SK-N-MC (cell line): ENCODE results near the gene PFDN4.

Experiments used
- DNase-seq: peaks from one replicate; pipeline ENCODE4 v3.0.0-alpha.2; 2011; ENCODE audit warnings: low read depth, low spot score
- H3K27ac ChIP-seq: fragments of 200-600 bp; sonication (generic); 2 replicates; pipeline ENCODE4 v1.5.1; 2016; ENCODE audit warnings: mixed run types
- H3K36me3 ChIP-seq: fragments of 200-600 bp; sonication (generic); 2 replicates; pipeline ENCODE4 v1.6.1; 2017; ENCODE audit warnings: antibody characterized with exemption, low read length, mixed read lengths; ENCODE audit not compliant: insufficient read depth
- H3K4me3 ChIP-seq: fragments of 200-600 bp; sonication (generic); 2 replicates; pipeline ENCODE4 v1.5.1; 2016
- H3K9ac ChIP-seq: fragments of 200-600 bp; sonication (generic); 2 replicates; pipeline ENCODE4 v1.8.0; 2017; ENCODE audit warnings: mixed run types, mixed read lengths; ENCODE audit not compliant: insufficient read length
- H3K9me3 ChIP-seq: fragments of 200-600 bp; sonication (generic); 2 replicates; pipeline ENCODE4 v1.6.1; 2017; ENCODE audit warnings: low read depth, mild to moderate bottlenecking, antibody characterized with exemption, low read length, moderate library complexity, mixed read lengths
- EZH2 ChIP-seq: fragments of 200-600 bp; sonication (generic); IDR thresholded peaks from one replicate; pipeline ENCODE4 v1.6.1; 2017; ENCODE audit warnings: antibody characterized with exemption
- FOXP2 ChIP-seq: optimal IDR thresholded peaks from 2 replicates; pipeline ENCODE3; 2011; ENCODE audit warnings: mild to moderate bottlenecking, moderate library complexity; ENCODE audit not compliant: insufficient read depth; ENCODE audit errors: extremely low read length, control extremely low read depth
- POLR2AphosphoS5 ChIP-seq: IDR thresholded peaks from 2 replicates; pipeline ENCODE4 v1.6.1; 2012; ENCODE audit warnings: mild to moderate bottlenecking, low read depth, low read length, borderline replicate concordance

The PFDN4 gene

DNA sequence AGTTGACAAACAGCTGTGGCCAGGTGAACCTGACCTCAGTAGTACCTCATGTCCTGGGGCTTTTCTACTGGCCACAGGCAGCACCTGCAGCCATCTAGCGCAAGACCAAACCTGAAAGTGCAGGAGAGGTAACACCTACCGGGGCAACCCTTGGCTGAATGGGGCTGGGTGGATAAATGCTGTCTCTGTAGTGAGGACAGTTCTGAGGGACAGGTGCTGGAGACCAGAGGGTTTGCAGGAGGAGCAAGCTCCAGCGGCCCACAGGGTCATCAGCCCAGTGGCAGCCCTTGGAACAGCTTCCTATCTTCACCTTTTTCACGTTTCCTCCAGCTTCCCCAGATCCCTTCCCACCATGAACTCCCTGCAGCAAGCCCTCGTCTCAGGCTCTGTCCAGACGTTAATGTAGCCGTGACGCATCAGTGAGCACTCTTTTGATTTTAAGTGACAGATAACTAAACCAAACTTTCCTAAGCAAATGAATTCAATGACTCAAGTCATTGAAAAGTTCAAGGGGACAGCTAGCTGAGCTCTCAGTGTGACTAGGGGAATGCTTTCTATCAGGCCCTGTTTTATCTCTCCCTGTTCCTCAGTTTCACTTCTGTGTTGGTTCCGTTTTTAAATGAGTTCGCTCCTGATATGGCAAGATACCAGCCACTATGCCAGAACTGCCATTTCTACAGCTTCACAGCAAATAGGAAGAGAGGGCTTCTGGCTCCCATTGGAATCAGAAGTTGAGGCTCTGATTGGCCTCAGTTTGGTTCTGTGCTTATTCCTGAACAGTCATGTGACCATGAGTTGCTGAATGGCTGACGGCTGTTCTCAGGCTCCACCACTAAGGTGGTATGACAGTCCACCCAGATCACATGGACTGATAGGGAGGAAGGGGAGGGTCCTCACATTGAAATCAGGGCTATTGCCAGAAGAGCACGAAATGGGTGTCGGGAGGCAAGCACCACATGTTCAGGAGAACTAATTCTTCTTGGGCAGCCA is 12.1 kb upstream of the PFDN4 start:
- no peak for DNase-seq
- H3K27ac ChIP-seq: no peak overlapping the region
- no peaks in the 10 kb centered on the region for H3K9me3 ChIP-seq
- H3K4me3 ChIP-seq: no peak overlapping the region
- no peak for TF ChIP-seq FOXP2
- no peak for TF ChIP-seq POLR2AphosphoS5
- TF ChIP-seq EZH2: no peak
- no peak overlapping the region for H3K9ac ChIP-seq
- H3K36me3 ChIP-seq: no peaks in the 10 kb centered on the region

DNA sequence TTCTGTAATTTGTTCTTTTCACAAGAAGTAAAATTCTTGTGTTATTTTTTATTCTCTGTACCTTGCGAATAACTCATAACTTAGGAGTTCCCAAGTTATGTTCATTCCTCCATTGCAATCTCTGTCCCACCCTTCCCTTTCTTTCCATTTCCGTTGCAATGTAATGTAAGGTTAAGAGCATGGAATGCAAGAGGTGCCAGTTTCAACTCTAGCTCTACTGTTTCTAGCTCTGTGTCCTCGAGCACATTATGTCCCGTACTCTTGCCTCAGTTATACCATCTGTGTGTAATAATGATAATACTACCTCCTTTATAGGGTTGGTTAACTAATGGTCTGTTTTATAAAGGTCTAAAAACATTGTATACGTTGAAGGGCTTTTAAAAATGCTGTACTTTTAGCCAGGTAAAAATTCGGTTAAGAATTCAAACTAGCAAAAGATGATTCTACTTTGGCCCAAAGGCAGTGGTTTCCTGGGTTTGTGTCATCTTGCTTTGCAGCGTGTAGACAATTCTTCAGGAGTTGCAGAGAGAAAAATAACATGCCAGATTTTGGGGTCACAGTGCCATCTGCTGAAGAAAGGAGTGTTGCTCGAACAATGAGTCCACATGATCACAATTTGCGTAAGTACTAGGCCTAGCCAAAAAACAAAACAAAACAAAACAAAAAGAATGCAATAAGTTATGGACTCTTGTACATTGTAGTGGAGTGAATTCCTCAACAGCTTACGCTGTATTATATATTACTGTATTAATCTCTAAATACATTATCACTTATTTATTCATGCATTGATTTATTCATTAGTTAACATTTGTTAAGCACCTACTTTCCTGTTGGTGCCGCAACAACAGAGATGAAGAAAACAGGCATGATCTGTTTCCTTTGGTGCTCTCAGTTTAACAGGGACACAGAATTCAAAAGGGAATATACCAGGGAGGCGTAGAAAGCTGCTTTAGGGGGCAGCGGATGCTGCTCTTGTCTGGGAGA is 10.0 kb upstream of the PFDN4 start:
- no peaks in the 10 kb centered on the region for H3K36me3 ChIP-seq
- no peak overlapping the region for H3K4me3 ChIP-seq
- TF ChIP-seq EZH2: no peak
- no peak for TF ChIP-seq FOXP2
- TF ChIP-seq POLR2AphosphoS5: no peak
- H3K9ac ChIP-seq: no peak overlapping the region
- H3K9me3 ChIP-seq: no peaks in the 10 kb centered on the region
- no peak overlapping the region for H3K27ac ChIP-seq
- DNase-seq: peak; percentile 67

DNA sequence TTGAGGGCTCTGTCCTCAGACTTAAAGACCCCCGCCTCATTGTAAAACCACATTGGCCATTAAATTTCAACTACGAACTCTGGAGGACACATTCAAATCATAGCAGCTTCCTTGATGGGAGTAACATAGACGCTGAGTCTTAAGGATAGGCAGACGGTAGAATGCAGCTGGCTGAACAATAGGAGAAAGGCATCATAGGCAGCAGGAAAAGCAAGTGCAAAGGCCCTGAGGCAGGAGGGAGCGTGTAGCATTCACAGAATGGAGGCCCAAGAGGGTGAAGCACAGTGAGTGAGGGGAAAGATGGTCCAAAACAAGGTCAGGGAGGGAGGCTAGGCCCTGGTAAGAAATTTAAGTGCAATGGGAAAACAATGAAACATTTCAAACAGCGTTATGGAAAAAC is 8.6 kb upstream of the PFDN4 start:
- Histone ChIP-seq H3K36me3 (no peaks in the 10 kb centered on the region), H3K4me3 (no peak overlapping the region), H3K27ac (no peak overlapping the region), H3K9me3 (no peaks in the 10 kb centered on the region), H3K9ac (no peak overlapping the region)
- DNase-seq: no peak
- TF ChIP-seq FOXP2 (no peak), POLR2AphosphoS5 (no peak), EZH2 (no peak)

DNA sequence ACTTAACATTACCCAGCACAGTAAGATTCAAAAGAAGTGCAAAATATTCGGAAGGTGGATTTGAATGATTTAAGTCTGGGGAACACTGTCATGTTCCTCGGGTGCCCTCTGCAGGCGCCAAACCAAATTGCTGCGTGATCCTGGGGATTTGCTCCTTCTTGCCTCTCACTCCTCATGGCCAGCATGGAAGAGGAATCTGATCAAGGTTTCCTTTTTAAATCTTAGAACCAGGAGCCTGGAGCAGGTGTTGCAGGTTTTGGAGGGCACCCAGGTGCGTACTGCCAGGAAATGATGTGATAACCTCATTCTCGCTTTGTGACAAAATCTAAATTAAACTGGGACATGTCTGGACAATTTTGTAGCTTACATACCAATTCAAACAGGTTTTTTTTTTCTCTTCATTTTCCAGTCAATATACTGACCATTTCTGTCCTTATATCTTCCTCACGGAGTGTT is 8.1 kb upstream of the PFDN4 start:
- H3K9ac ChIP-seq: no peak overlapping the region
- H3K9me3 ChIP-seq: no peaks in the 10 kb centered on the region
- no peaks in the 10 kb centered on the region for H3K36me3 ChIP-seq
- no peak overlapping the region for H3K4me3 ChIP-seq
- TF ChIP-seq FOXP2 (no peak), EZH2 (no peak), POLR2AphosphoS5 (no peak)
- H3K27ac ChIP-seq: no peak overlapping the region
- peak; percentile 72 for DNase-seq

DNA sequence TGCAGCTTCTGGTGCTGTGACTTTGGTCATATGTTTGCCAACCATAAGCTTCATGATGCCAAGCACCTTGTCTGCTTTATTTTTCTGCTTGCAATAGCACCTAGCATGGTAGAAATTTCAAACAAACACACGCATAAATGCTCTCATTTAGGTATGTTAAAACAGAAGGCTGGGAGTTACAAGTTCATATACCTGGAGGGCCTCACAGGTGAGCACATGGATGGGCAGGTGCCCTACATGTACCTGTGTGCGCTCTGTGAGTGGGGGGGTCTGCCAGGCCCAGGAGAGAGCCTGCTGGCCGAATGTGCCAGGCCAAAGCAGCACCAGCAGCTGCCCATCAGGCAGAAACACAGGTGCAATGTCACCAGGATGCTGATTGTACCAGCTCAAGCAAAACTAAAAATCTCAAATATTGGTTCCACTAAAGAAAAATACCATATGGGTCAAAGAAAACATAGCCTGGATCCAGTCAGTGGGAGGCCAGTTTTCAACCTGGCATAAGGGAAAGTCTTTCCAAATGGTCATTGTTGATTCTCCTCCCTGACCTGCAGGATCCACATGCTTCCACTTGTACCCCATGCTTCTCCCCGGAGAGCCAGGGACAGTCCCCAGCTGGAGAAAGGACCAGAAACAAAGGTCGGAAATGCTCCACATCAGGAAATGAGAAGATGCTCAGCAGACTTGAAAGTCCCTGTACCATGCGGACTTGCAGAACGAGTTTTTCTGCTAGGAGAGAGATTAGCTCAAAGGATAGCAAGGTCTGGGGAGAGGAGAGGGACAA is 7.2 kb upstream of the PFDN4 start:
- H3K27ac ChIP-seq: no peak overlapping the region
- no peak overlapping the region for H3K9ac ChIP-seq
- H3K4me3 ChIP-seq: no peak overlapping the region
- H3K36me3 ChIP-seq: no peaks in the 10 kb centered on the region
- H3K9me3 ChIP-seq: no peaks in the 10 kb centered on the region
- no peak for DNase-seq
- no peak for TF ChIP-seq EZH2
- no peak for TF ChIP-seq POLR2AphosphoS5
- TF ChIP-seq FOXP2: no peak

DNA sequence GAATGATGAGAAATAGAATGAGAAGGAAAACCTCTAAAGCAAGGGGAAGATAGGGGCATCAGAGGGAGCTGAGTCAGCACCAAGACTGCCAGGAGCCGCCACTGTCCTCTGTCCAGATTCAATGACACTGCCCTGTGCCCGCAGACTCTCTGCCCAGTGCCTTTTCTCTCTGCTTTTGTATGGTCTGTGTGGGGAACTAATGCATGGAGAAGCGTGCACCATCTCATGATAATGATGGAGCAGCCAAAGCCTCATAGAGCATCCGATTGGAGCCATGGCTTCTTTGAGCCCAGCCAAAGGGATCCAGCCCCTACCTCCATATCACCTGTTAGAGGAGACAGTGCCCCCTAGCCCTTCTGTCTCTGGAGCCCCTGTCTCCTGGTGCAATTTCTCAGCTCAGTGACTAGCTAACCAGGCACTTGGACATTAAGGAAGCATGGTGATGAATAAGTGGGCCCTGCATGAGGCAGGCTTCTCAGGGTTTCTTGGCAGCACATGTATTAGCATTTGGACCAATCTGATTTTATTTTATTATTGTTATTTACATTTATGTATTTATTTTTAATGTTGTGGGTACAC is 6.5 kb upstream of the PFDN4 start:
- H3K27ac ChIP-seq: no peak overlapping the region
- no peak for TF ChIP-seq POLR2AphosphoS5

DNA sequence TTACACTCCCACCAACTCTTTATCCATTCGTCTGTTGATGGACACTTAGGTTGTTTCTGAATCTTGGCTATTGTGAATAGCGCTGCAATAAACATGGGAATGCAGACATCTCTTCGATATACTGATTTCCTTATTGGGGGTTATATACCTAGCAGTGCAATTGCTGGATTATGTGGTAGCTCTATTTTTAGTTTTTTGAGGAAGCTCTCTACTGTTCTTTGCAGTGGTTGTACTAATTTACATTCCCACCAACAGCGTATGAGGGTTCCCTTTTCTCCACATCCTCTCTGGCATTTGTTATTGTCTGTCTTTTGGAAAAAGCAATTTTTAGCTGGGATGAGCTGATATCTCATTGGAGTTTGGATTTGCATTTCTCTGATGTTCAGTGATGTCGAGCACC is 4.6 kb upstream of the PFDN4 start:
- TF ChIP-seq POLR2AphosphoS5 (no peak), EZH2 (no peak), FOXP2 (no peak)
- Histone ChIP-seq H3K9me3 (no peaks in the 10 kb centered on the region), H3K27ac (no peak overlapping the region), H3K4me3 (no peak overlapping the region), H3K36me3 (no peaks in the 10 kb centered on the region), H3K9ac (no peak overlapping the region)
- no peak for DNase-seq

More for the DNA sequence above, 6.5 kb upstream of the PFDN4 start:
- Histone ChIP-seq H3K4me3 (no peak overlapping the region), H3K9me3 (no peaks in the 10 kb centered on the region), H3K9ac (no peak overlapping the region), H3K36me3 (no peaks in the 10 kb centered on the region)
- no peak for DNase-seq

DNA sequence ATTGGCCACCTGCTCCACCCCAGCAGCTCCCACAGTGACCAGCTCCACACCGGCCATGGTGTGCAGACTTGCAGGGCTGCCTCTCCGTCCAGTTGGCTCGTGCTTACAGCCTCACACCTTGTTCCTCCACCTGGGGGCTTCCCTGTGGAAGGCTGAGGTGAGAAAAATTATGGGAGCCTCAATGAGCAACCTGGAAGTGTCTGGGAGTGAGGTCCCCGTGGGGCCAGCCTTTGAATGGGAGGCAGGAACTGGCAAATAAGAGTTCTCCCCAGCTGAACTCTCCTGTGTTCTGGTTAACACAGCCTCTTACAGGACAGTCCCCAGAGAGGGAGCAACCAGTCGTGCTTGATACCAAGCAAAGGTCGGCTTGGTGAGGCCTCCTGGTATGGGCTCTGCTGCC is 3.8 kb upstream of the PFDN4 start:
- TF ChIP-seq POLR2AphosphoS5 (no peak), EZH2 (no peak), FOXP2 (no peak)
- Histone ChIP-seq H3K4me3 (no peak overlapping the region), H3K9ac (no peak overlapping the region), H3K9me3 (no peaks in the 10 kb centered on the region), H3K27ac (no peak overlapping the region), H3K36me3 (no peaks in the 10 kb centered on the region)
- no peak for DNase-seq
